Erythroblast (primary cell): ENCODE data around the gene EPB41L4B.

Experiments used
- GATA1 ChIP-seq: IDR thresholded peaks from 2 replicates; pipeline ENCODE4 v1.6.1; 2011; ENCODE audit warnings: low read depth, mild to moderate bottlenecking, control low read depth, low read length, moderate library complexity
- POLR2A ChIP-seq: IDR thresholded peaks from 2 replicates; pipeline ENCODE4 v1.6.1; 2011; ENCODE audit warnings: mild to moderate bottlenecking, low read length

GRCh38 chr9:109192732-109193361 is 128.0 kb downstream of the EPB41L4B start:
- TF ChIP-seq POLR2A, result no peak
- no peak for TF ChIP-seq GATA1
